ENCODE measurements around the gene POLDIP2. TPM values are rescaled to one million over a fixed set of nuclear protein-coding genes. Genes with fewer than 3 reads are reported as not detected.

POLDIP2 gene
- total and polyA plus RNA-seq, 12 donors = 66.4 to 176 (median 152) TPM

DNA sequence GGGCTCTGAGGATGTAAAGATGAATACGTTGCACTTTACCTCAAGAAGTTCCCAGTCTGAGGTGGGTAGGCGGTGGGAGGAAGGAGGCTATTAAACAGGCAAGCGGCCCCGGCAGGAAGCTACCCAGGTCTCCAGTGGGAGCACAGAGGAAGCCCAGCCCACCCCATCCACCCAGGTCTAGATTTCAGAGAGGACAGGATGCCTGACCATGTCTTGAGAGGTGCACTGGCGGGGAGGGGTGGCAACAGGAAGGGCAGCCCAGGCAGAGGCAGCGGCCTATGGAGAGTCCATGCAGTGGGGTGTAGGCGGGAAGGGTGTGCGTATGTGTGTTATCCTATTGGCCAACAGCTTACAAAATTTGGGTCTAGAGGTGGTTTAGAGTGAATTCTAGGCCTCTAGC lies 28.1 kb upstream of the POLDIP2 start:
- WGBS, 2 donors = 88 to 89% methylated on average over 8 of the region's 8 CpGs
- no peak overlapping the region for H3K27ac ChIP-seq
- DNase-seq (no peak), ATAC-seq (no peak)
- H3K9me3 ChIP-seq = no peaks in the 10 kb centered on the region
- TF ChIP-seq CTCF (IDR thresholded peaks at IDR 0.05) = no peak
- intact Hi-C loops (cut with DNase I) = no loop called here
- peak overlapping the region in 5 of 10 donors; percentile 55 to 65 (median 56) for H3K4me3 ChIP-seq
- peaks cover 0 to 29% (median 10%) of the 10 kb centered on the region in 9 donors for H3K4me1 ChIP-seq
- peaks cover 0 to 12% (median 0%) of the 10 kb centered on the region in 7 donors for H3K27me3 ChIP-seq
- H3K36me3 ChIP-seq = peaks cover 0 to 45% (median 15%) of the 10 kb centered on the region in 9 donors

DNA sequence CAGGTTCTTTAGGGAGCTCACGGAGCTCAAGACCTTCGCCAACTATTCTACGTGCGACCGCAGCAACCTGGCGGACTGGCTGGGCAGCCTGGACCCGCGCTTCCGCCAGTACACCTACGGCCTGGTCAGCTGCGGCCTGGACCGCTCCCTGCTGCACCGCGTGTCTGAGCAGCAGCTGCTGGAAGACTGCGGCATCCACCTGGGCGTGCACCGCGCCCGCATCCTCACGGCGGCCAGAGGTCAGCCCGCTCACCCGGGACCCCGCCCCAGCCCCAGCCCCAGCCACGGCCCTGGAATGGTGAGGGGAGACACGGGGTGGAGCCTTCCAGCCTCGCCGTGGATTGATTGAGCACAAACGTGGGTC lies 27.7 kb upstream of the POLDIP2 start:
- DNase-seq (no peak), ATAC-seq (peak in 6 of 8 donors; percentile 15 to 55 (median 30))
- TF ChIP-seq CTCF (IDR thresholded peaks at IDR 0.05) = no peak
- intact Hi-C loops (cut with DNase I) = no loop called here
- 29 to 44% methylated on average over 29 of the region's 29 CpGs for WGBS, 2 donors
- Histone ChIP-seq H3K27ac (peak overlapping the region in 1 of 10 donors; percentile 66), H3K9me3 (no peaks in the 10 kb centered on the region), H3K27me3 (peaks cover 0 to 12% (median 0%) of the 10 kb centered on the region in 7 donors), H3K36me3 (peaks cover 0 to 41% (median 12%) of the 10 kb centered on the region in 9 donors), H3K4me3 (peak overlapping the region in 9 of 10 donors; percentile 33 to 65 (median 55)), H3K4me1 (peaks cover 0 to 29% (median 10%) of the 10 kb centered on the region in 9 donors)

- H3K4me1 ChIP-seq = peaks cover 0 to 29% (median 10%) of the 10 kb centered on the region in 9 donors
- H3K9me3 ChIP-seq = no peaks in the 10 kb centered on the region
- peak overlapping the region in 9 of 10 donors; percentile 33 to 65 (median 55) for H3K4me3 ChIP-seq
- H3K27ac ChIP-seq = peak overlapping the region in 1 of 10 donors; percentile 66
- ATAC-seq = peak; percentile 75 to 91 (median 87)
- TF ChIP-seq CTCF (IDR thresholded peaks at IDR 0.05) = no peak
- H3K36me3 ChIP-seq = peaks cover 0 to 35% (median 9%) of the 10 kb centered on the region in 9 donors
- intact Hi-C loops (cut with DNase I) = no loop called here
- DNase-seq = peak; percentile 36 to 42
- WGBS, 2 donors = 14 to 27% methylated on average over 56 of the region's 56 CpGs
- peaks cover 0 to 12% (median 0%) of the 10 kb centered on the region in 7 donors for H3K27me3 ChIP-seq
These were observed 27.1 kb upstream of the POLDIP2 start for GRCh38 chr17:28384281-28385036.

GRCh38 chr17:28381141-28381825 lies 24.0 kb upstream of the POLDIP2 start:
- Histone ChIP-seq H3K9me3 (no peaks in the 10 kb centered on the region), H3K27me3 (peaks cover 0 to 12% (median 0%) of the 10 kb centered on the region in 7 donors), H3K4me1 (peaks cover 0 to 29% (median 10%) of the 10 kb centered on the region in 9 donors), H3K27ac (no peak overlapping the region), H3K36me3 (peaks cover 0 to 11% (median 0%) of the 10 kb centered on the region in 9 donors), H3K4me3 (peak overlapping the region in 6 of 10 donors; percentile 7 to 30 (median 16))
- peak in 3 of 8 donors; percentile 19 to 43 (median 42) for ATAC-seq
- TF ChIP-seq CTCF (IDR thresholded peaks at IDR 0.05) = peak in 5 of 9 donors; percentile 14 to 32 (median 22)
- intact Hi-C loops (cut with DNase I) = no loop called here
- WGBS, 2 donors = 18 to 31% methylated on average over 72 of the region's 72 CpGs
- DNase-seq = no peak
